KMS-11 (cell line): ENCODE measurements around the gene MAD2L1BP.

Experiments used
- H2AFZ ChIP-seq: fragments of 200-600 bp; sonication (generic); 2 replicates; pipeline ENCODE4 v1.6.1; 2016; ENCODE audit warnings: antibody characterized with exemption, mixed run types, low read depth
- H3K27ac ChIP-seq: fragments of 200-600 bp; sonication (generic); 2 replicates; pipeline ENCODE4 v1.6.1; 2016; ENCODE audit warnings: mild to moderate bottlenecking, mixed run types
- H3K27me3 ChIP-seq: fragments of 200-600 bp; sonication (generic); 2 replicates; pipeline ENCODE4 v1.6.1; 2017; ENCODE audit warnings: mild to moderate bottlenecking, low read depth, mixed run types, moderate library complexity; ENCODE audit not compliant: insufficient read depth
- H3K36me3 ChIP-seq: fragments of 200-600 bp; sonication (generic); 2 replicates; pipeline ENCODE4 v1.6.1; 2017; ENCODE audit warnings: mild to moderate bottlenecking, mixed run types; ENCODE audit not compliant: insufficient read depth
- H3K4me1 ChIP-seq: fragments of 200-600 bp; sonication (generic); 2 replicates; pipeline ENCODE4 v1.6.1; 2016; ENCODE audit warnings: mild to moderate bottlenecking, low read depth, mixed run types; ENCODE audit not compliant: poor library complexity, severe bottlenecking
- H3K4me2 ChIP-seq: fragments of 200-600 bp; sonication (generic); 2 replicates; pipeline ENCODE4 v1.7.0; 2016; ENCODE audit warnings: mild to moderate bottlenecking, mixed run types
- H3K4me3 ChIP-seq: fragments of 200-600 bp; sonication (generic); IDR thresholded peaks from 2 replicates; pipeline ENCODE4 v1.6.1; 2017; ENCODE audit warnings: low read depth, low read length, mixed read lengths; ENCODE audit not compliant: insufficient read depth
- H3K79me2 ChIP-seq: fragments of 200-600 bp; sonication (generic); 2 replicates; pipeline ENCODE4 v1.6.1; 2016; ENCODE audit warnings: low read depth, mixed run types; ENCODE audit not compliant: insufficient read depth
- H3K9ac ChIP-seq: fragments of 200-600 bp; sonication (generic); 2 replicates; pipeline ENCODE4 v1.6.1; 2016; ENCODE audit warnings: mild to moderate bottlenecking, mixed run types
- H4K20me1 ChIP-seq: fragments of 200-600 bp; sonication (generic); 2 replicates; pipeline ENCODE4 v1.6.1; 2016; ENCODE audit warnings: mild to moderate bottlenecking, mixed run types; ENCODE audit not compliant: insufficient read depth
- TF ChIP-seq, protein P1 (sequence below): fragments of 200-600 bp; sonication (generic); conservative IDR thresholded peaks from 2 replicates; pipeline ENCODE4 v1.6.1; 2017; ENCODE audit warnings: low read depth, mild to moderate bottlenecking, antibody characterized with exemption, low read length, moderate library complexity, mixed read lengths

MAD2L1BP gene

DNA sequence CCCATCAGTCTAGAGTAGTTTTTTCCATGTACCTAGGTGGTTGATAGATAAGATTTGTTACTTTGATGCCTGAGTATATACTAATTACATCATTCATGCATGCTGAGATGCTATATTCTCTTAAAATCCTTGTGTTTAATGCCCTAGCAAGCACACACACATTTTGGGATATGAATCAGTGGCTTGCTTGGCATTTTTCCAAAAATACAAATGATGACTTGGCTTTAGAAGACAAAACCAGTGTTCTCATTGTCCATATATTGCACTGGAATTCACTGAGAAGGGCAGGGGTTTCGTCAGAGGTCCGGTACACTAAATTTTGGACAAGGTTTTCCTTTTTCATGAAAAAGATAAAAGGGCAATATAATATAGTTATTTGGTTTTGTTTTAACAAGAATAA, 31.5 kb upstream of the MAD2L1BP start:
- H3K36me3 ChIP-seq: no peaks in the 10 kb centered on the region

DNA sequence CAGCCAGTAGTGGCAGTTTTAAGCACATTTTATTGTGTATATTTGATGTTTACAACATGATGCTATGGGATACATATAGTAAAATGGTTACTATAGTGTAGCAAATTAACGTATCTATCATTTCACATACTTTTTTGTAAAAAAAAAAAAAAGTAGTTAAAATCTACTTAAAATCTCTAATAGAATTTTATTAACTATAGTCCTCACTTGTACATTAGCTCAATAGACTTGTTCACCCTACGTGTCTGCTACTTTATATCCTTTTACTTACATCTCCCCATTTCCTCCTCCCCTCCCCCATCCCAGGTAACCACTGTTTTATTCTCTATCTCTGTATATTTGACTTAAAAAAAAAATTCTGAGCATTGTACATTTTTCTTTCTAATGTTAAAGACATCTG, 29.6 kb upstream of the MAD2L1BP start:
- no peak overlapping the region for H3K9ac ChIP-seq
- no peak overlapping the region for H3K27ac ChIP-seq
- no peaks in the 10 kb centered on the region for H3K27me3 ChIP-seq
- H3K4me1 ChIP-seq: no peaks in the 10 kb centered on the region
- H4K20me1 ChIP-seq: no peaks in the 10 kb centered on the region
- no peak overlapping the region for H3K4me2 ChIP-seq
- no peaks in the 10 kb centered on the region for H3K79me2 ChIP-seq
- no peak overlapping the region for H3K4me3 ChIP-seq
- TF ChIP-seq, protein P1, sequence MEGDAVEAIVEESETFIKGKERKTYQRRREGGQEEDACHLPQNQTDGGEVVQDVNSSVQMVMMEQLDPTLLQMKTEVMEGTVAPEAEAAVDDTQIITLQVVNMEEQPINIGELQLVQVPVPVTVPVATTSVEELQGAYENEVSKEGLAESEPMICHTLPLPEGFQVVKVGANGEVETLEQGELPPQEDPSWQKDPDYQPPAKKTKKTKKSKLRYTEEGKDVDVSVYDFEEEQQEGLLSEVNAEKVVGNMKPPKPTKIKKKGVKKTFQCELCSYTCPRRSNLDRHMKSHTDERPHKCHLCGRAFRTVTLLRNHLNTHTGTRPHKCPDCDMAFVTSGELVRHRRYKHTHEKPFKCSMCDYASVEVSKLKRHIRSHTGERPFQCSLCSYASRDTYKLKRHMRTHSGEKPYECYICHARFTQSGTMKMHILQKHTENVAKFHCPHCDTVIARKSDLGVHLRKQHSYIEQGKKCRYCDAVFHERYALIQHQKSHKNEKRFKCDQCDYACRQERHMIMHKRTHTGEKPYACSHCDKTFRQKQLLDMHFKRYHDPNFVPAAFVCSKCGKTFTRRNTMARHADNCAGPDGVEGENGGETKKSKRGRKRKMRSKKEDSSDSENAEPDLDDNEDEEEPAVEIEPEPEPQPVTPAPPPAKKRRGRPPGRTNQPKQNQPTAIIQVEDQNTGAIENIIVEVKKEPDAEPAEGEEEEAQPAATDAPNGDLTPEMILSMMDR: no peak
- no peak overlapping the region for H2AFZ ChIP-seq
- H3K36me3 ChIP-seq: no peaks in the 10 kb centered on the region

More for the DNA sequence above, 31.5 kb upstream of the MAD2L1BP start:
- Histone ChIP-seq H4K20me1 (no peaks in the 10 kb centered on the region), H3K79me2 (no peaks in the 10 kb centered on the region), H2AFZ (no peak overlapping the region), H3K27me3 (no peaks in the 10 kb centered on the region), H3K27ac (no peak overlapping the region), H3K4me1 (no peaks in the 10 kb centered on the region), H3K4me3 (no peak overlapping the region), H3K9ac (no peak overlapping the region), H3K4me2 (no peak overlapping the region)
- TF ChIP-seq, protein P1: no peak

DNA sequence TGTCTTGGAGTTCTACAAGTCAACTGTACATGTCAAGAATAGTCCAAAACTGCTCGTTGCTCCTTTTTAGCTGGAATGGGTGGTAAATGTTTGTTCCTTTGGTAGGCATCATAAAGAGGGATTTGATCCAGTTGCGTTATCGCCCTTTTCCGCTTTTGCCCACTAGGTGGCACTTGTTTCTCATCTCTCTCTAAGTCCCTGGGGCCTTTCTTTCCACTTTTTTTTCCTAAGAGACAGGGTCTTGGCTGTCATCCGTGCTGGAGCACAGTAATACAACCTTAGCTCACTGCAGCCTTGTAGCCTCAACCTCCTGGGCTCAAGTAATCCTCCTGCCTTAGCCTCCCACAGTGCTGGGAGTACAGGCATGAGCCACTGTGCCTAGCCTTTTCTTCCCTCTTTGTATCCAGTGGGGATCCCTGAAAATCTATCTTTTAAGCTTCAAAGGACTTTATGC, 27.3 kb upstream of the MAD2L1BP start:
- Histone ChIP-seq H3K36me3 (no peaks in the 10 kb centered on the region), H3K4me2 (no peak overlapping the region)

DNA sequence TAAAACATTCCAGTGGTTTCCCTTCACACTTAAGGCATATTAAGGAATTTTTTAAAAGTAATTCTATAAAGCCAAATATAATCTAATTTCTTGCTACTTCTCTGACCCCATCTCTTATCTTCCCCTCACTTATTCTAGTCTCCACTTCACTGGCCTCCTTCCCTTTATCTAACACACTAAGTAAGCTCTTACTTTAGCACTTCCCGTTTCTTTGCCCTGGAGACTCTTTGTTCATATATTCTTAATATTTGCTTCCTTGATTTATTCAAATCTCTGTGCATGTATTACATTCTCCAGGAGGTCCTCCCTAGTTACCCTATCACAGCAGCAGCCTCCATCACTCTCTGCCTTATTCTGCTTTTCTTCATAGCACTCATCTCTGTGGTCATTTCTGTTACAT, 26.8 kb upstream of the MAD2L1BP start:
- Histone ChIP-seq H3K27me3 (no peaks in the 10 kb centered on the region), H4K20me1 (no peaks in the 10 kb centered on the region), H3K79me2 (no peaks in the 10 kb centered on the region), H2AFZ (no peak overlapping the region), H3K9ac (no peak overlapping the region), H3K36me3 (no peaks in the 10 kb centered on the region), H3K4me2 (no peak overlapping the region), H3K4me1 (no peaks in the 10 kb centered on the region), H3K4me3 (no peak overlapping the region), H3K27ac (no peak overlapping the region)
- TF ChIP-seq, protein P1: no peak

More for the DNA sequence above, 27.3 kb upstream of the MAD2L1BP start:
- no peaks in the 10 kb centered on the region for H3K79me2 ChIP-seq
- H3K27ac ChIP-seq: no peak overlapping the region
- H3K27me3 ChIP-seq: no peaks in the 10 kb centered on the region
- H3K9ac ChIP-seq: no peak overlapping the region
- H2AFZ ChIP-seq: no peak overlapping the region
- H3K4me1 ChIP-seq: no peaks in the 10 kb centered on the region
- H3K4me3 ChIP-seq: no peak overlapping the region
- TF ChIP-seq, protein P1: peak; percentile 91
- no peaks in the 10 kb centered on the region for H4K20me1 ChIP-seq
